HepG2 (cell line): Measurements from ENCODE around the gene OR6S1. TPM values are rescaled to one million over a fixed set of nuclear protein-coding genes. Genes with fewer than 3 reads are reported as not detected.
A peak's percentile ranks its signal among the peaks of the same experiment; 100 is the strongest.

Experiments
- ELF3 ChIP-seq: IDR thresholded peaks from 2 replicates; pipeline ENCODE4 v1.6.1; 2016; ENCODE audit warnings: missing genetic modification reagents, missing compliant biosample characterization
- GPN1 ChIP-seq: sonication (generic); formaldehyde crosslinking; IDR thresholded peaks from 2 replicates; pipeline ENCODE4 v1.5.1; 2020; ENCODE audit warnings: missing genetic modification reagents, borderline replicate concordance
- MLXIP ChIP-seq: sonication (generic); formaldehyde crosslinking; IDR thresholded peaks from 2 replicates; pipeline ENCODE4 v1.9.0; 2021; ENCODE audit warnings: missing genetic modification reagents, borderline replicate concordance
- REXO4 ChIP-seq: sonication (generic); formaldehyde crosslinking; IDR thresholded peaks from 2 replicates; pipeline ENCODE4 v1.8.0; 2022; ENCODE audit warnings: missing genetic modification reagents, mild to moderate bottlenecking, borderline replicate concordance
- TSC22D2 ChIP-seq: sonication (generic); formaldehyde crosslinking; IDR thresholded peaks from 2 replicates; pipeline ENCODE4 v1.5.1; 2020; ENCODE audit warnings: missing genetic modification reagents, mild to moderate bottlenecking, borderline replicate concordance
- ZFAT ChIP-seq: sonication (generic); formaldehyde crosslinking; conservative IDR thresholded peaks from 2 replicates; pipeline ENCODE4 v1.8.1; 2023; ENCODE audit warnings: missing genetic modification reagents, inconsistent platforms
- ZNF281 ChIP-seq: sonication (generic); formaldehyde crosslinking; IDR thresholded peaks from 2 replicates; pipeline ENCODE4 v1.4.0; 2020; ENCODE audit warnings: missing genetic modification reagents, borderline replicate concordance
- ZNF343 ChIP-seq: sonication (generic); formaldehyde crosslinking; IDR thresholded peaks from 2 replicates; pipeline ENCODE4 v1.4.0; 2020; ENCODE audit warnings: mild to moderate bottlenecking, missing genetic modification reagents
- ZNF496 ChIP-seq: sonication (generic); formaldehyde crosslinking; IDR thresholded peaks from 2 replicates; pipeline ENCODE4 v1.8.1; 2023; ENCODE audit warnings: mild to moderate bottlenecking, moderate library complexity, missing genetic modification reagents; ENCODE audit not compliant: insufficient replicate concordance
- ZNF558 ChIP-seq: sonication (generic); formaldehyde crosslinking; IDR thresholded peaks from 2 replicates; pipeline ENCODE4 v1.9.0; 2022; ENCODE audit warnings: mild to moderate bottlenecking, missing genetic modification reagents, borderline replicate concordance
- ZNF839 ChIP-seq: sonication (generic); formaldehyde crosslinking; IDR thresholded peaks from 2 replicates; pipeline ENCODE4 v1.4.0; 2020; ENCODE audit warnings: missing genetic modification reagents, mild to moderate bottlenecking, borderline replicate concordance
- ZNF841 ChIP-seq: sonication (generic); formaldehyde crosslinking; IDR thresholded peaks from 2 replicates; pipeline ENCODE4 v1.8.1; 2023; ENCODE audit warnings: missing genetic modification reagents, borderline replicate concordance
- polyA plus RNA-seq, 8 experiments: library from polyadenylated mRNA; depleted of rRNA in 3 of 8; stranded (reverse) in 7 of 8; unstranded in 1 of 8; fragments of >200 nt; fragmentation: Illumina TruSeq in 4 of 8; extraction: Trizol in 4 of 8; gene quantifications; 2 replicates each; pipeline versions ENCODE4 v1.2.1 to v1.2.3, GENCODE V29; 2011 to 2016; ENCODE audit warnings: low read depth in 4 of 8, missing spikeins in 1 of 8, mixed read lengths in 1 of 8; ENCODE audit not compliant: insufficient read depth in 1 of 8
- total RNA-seq, 5 experiments: library from RNA; depleted of rRNA; stranded (reverse); fragments of >200 nt; fragmentation: Illumina TruSeq; extraction: Trizol; gene quantifications; 2 replicates each; pipeline ENCODE4 v1.2.3, GENCODE V29; 2016; ENCODE audit warnings: low read depth in 1 of 5
- TF ChIP-seq, protein P1 (sequence below): IDR thresholded peaks from 2 replicates; pipeline ENCODE4 v1.6.1; 2016; ENCODE audit warnings: low read depth, missing genetic modification reagents, missing compliant biosample characterization

The OR6S1 gene
- total and polyA plus RNA-seq, 2 of the 13 experiments (the other 11 are each of a cell fraction or from before 2014, with no cell fraction given): 0.09 TPM; not detected in 1

DNA sequence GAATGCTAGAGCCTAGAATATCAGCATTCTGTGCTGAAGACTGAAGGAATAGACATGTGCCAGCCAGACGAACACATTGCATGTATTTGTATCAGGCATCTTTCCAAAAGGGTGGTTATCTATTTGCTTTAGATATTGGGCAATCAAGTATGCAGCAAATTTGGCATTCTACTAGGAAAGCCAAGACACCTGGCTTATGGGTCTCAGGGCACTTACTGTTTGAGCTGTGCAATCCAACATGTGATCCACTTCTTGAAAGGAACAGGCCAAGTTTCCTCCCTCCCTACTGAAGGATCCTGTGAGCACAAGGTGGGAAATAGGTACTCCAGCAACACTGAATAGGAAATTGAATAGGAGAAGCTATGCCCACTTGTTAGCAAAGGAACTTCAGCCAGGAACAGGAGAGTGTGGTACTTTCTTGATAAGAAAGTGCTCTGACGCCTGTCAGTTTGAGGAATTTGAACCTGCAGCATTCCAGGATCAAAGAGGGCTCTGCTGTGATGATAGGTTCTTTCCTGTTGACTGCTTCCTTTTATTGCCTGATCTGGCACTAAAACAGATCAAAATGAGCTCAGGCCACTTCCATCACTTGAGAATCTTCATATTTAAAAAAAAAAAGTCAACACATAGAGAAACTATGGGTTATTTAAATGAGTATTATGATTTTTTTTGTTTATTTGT lies 20.6 kb downstream of the OR6S1 start (continued):
- TF ChIP-seq MLXIP (CRISPR knock-in tag) (no peak), ELF3 (CRISPR knock-in tag) (peak; percentile 74), ZNF558 (CRISPR knock-in tag) (no peak), GPN1 (CRISPR knock-in tag) (no peak), ZFAT (CRISPR knock-in tag) (no peak), ZNF281 (CRISPR knock-in tag) (no peak), ZNF839 (CRISPR knock-in tag) (no peak), ZNF496 (CRISPR knock-in tag) (no peak), ZNF841 (CRISPR knock-in tag) (no peak), ZNF343 (no peak), TSC22D2 (CRISPR knock-in tag) (no peak), REXO4 (CRISPR knock-in tag) (no peak)
- TF ChIP-seq, protein P1, sequence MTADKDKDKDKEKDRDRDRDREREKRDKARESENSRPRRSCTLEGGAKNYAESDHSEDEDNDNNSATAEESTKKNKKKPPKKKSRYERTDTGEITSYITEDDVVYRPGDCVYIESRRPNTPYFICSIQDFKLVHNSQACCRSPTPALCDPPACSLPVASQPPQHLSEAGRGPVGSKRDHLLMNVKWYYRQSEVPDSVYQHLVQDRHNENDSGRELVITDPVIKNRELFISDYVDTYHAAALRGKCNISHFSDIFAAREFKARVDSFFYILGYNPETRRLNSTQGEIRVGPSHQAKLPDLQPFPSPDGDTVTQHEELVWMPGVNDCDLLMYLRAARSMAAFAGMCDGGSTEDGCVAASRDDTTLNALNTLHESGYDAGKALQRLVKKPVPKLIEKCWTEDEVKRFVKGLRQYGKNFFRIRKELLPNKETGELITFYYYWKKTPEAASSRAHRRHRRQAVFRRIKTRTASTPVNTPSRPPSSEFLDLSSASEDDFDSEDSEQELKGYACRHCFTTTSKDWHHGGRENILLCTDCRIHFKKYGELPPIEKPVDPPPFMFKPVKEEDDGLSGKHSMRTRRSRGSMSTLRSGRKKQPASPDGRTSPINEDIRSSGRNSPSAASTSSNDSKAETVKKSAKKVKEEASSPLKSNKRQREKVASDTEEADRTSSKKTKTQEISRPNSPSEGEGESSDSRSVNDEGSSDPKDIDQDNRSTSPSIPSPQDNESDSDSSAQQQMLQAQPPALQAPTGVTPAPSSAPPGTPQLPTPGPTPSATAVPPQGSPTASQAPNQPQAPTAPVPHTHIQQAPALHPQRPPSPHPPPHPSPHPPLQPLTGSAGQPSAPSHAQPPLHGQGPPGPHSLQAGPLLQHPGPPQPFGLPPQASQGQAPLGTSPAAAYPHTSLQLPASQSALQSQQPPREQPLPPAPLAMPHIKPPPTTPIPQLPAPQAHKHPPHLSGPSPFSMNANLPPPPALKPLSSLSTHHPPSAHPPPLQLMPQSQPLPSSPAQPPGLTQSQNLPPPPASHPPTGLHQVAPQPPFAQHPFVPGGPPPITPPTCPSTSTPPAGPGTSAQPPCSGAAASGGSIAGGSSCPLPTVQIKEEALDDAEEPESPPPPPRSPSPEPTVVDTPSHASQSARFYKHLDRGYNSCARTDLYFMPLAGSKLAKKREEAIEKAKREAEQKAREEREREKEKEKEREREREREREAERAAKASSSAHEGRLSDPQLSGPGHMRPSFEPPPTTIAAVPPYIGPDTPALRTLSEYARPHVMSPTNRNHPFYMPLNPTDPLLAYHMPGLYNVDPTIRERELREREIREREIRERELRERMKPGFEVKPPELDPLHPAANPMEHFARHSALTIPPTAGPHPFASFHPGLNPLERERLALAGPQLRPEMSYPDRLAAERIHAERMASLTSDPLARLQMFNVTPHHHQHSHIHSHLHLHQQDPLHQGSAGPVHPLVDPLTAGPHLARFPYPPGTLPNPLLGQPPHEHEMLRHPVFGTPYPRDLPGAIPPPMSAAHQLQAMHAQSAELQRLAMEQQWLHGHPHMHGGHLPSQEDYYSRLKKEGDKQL (CRISPR knock-in tag): no peak
